Measurements from ENCODE around the gene CD248.

Gene CD248

GRCh38 chr11:66265531-66266377, 51.1 kb downstream of the CD248 start:
- no peaks in the 10 kb centered on the region for H3K36me3 ChIP-seq (ENCODE audit: control insufficient read depth, insufficient read depth, low read length)
- TF ChIP-seq CTCF (IDR thresholded peaks at IDR 0.05), result no peak
- H3K4me1 ChIP-seq, result peaks cover 2% of the 10 kb centered on the region
- H3K4me3 ChIP-seq (ENCODE audit: low read depth, low read length), result no peak overlapping the region
- H3K9me3 ChIP-seq (ENCODE audit: control insufficient read depth, low read length), result no peaks in the 10 kb centered on the region
- H3K79me2 ChIP-seq, result no peaks in the 10 kb centered on the region
- H3K4me2 ChIP-seq (ENCODE audit: low read length), result no peak overlapping the region
- no peak overlapping the region for H3K27ac ChIP-seq
- no peaks in the 10 kb centered on the region for H3K27me3 ChIP-seq (ENCODE audit: control insufficient read depth, insufficient read depth, low read length)
- no peak overlapping the region for H2AFZ ChIP-seq
- H3K9ac ChIP-seq, result no peak overlapping the region

GRCh38 chr11:66264914-66265313, 51.9 kb downstream of the CD248 start:
- peaks cover 2% of the 10 kb centered on the region for H3K4me1 ChIP-seq
- no peak overlapping the region for H3K4me3 ChIP-seq (ENCODE audit: low read depth, low read length)
- H3K9ac ChIP-seq, result no peak overlapping the region
- no peak overlapping the region for H2AFZ ChIP-seq
- H3K36me3 ChIP-seq (ENCODE audit: control insufficient read depth, insufficient read depth, low read length), result no peaks in the 10 kb centered on the region
- TF ChIP-seq CTCF (IDR thresholded peaks at IDR 0.05), result no peak
- H3K27ac ChIP-seq, result no peak overlapping the region
- H3K79me2 ChIP-seq, result no peaks in the 10 kb centered on the region
- no peaks in the 10 kb centered on the region for H3K9me3 ChIP-seq (ENCODE audit: control insufficient read depth, low read length)
- H3K4me2 ChIP-seq (ENCODE audit: low read length), result no peak overlapping the region
- no peaks in the 10 kb centered on the region for H3K27me3 ChIP-seq (ENCODE audit: control insufficient read depth, insufficient read depth, low read length)
